ENCODE measurements around the gene ROR2.
"Not testable (repeated sequence)": the region's sequence is repeated elsewhere in the genome, so short reads cannot be mapped to it uniquely, and the experiment has no call there.

Gene ROR2

DNA sequence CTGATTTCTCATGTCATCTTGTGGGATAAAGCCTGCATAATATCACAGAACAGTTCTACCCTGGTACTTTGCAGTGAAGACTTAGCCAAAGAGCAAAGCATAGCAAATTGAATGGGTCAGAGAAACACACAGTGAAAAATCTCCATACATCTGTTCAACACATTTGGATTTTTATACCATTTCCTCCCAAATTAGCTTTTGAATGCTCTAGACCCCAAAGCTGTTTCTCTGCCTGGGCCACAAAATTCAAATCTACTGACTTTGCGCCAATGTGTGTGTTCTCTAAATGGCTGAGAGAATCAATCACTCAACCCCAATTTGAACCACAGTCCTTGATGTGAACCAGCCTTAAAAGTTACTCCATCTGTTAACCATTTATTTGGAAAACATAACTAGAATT, 289.5 kb downstream of the ROR2 start:
- no peak for DNase-seq

DNA sequence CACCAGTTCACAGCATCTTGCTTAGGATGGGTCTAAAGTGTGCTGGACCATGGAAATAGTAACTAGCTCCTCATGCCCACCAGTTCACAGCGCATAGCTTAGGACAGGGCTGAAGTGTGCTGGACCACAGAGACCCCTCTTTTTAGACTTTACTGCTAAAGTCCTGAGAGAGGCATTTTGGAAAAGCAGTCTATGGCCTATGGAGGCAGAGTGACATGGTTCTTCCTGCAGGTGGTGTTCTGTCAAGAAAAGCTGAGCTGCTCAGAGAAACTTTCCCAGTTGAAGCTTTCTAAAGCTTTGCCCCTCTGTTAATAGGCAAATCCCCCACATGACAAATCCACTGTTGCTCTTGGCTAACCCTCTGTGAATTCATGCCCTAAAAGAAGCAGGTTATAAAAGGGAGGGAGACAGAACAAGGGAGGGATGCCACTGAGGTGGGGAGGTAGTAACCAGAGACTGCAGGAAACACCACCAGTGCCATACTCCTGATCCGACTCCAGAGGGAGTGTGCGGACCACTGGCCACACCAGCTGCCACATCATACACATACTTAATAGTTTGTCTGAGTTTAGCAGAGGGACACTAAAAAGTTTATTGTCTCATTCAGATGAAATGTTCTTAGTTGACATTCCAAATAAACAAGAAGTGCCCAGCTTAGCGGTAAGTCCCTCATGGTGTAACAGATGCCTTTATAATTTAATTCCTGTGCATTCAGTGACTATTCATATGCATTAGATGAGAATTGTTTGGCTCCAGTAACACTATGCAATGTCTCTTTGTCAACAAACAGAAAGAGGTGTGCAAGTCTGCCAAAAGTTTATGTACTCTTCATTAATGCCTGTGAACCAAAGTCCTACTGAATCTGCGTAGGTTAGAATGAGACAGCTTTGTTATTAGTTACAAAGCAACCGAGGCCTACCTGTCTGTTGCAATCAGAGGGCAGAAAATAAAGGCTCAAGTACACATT, 290.2 kb downstream of the ROR2 start:
- DNase-seq, result peak; percentile 32

DNA sequence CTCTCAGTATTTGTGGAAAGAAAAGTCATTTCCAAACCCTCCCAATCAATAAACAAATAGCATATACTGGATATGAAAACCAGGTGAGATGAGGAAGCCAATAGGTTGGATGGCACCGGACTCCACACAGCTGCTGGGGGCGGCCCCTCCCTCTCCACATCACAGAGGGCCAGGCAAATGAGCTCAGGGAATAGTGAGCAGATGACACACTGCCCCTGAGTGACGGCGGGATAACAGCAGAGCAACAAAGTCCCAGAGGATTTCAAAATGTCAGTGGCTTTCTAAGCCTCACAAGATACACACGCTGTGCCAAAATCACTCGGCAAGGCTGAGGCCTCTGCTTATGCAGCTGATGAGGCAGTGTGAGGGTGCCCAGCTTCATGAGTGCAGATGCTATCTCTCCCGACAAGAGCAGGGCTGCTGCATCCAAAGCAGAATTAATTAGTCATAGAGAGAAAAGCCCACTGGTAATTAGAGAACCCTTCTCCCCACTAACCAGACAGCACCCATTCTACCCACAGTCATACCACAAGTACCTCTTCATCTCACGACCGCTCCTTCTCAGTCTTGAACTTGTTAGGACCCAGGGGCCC, 291.4 kb downstream of the ROR2 start:
- DNase-seq, result no peak

DNA sequence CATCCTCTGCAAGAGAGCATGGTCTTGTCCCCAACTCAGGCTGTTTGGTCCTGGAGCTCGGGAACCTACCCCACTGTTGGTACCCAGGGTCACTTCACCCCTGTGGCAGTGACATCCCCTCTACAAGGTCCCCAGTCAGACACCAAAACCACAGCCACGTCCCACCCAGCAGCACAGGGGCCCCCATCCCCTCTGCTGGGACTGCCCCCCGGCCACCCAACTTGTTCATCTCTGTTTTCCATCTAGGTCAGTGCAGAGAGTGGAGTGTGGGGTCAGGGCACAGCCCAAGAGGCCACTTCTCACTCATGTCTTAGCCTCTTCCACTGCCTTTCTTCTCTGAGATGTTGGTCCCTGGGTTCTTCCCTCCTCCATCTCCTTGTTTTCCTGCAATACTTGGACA, 292.5 kb downstream of the ROR2 start:
- DNase-seq, result no peak

DNA sequence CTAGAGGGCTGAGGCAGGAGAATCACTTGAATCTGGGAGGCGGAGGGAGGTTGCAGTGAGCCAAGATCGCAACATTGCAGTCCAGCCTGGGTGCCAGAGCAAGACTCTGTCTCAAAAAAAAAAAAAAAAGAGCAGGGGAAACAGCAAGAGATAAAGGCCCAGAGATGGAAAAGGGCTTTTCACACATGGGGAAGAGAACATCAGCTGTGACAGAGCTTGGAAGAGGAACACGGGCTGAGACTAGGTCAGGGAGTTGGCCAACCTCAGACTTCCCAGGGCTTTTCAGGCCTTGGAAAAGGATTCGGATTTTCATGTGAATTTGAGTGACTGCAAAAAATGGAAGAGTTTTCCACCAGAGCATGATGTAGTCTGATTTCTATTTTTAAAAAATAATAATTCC, 294.4 kb downstream of the ROR2 start:
- DNase-seq, result no peak

DNA sequence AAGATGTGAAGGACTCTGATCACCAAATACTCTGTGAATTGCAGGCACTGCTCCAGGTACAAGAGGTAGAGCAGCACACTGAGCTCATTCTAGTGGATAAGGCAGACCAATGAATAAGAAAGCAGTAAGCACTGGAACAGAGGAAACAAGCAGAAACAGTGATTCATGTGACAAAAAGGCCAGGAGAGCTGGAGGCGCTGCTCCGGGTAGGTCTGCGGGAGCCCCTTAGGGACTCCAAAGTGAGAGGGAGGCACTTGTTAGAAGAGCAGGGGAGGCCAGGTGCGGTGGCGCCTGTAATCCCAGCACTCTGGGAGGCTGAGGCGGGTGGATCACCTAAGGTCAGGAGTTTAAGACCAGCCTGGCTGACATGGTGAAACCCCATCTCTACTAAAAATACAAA, 294.8 kb downstream of the ROR2 start:
- DNase-seq, result no peak

DNA sequence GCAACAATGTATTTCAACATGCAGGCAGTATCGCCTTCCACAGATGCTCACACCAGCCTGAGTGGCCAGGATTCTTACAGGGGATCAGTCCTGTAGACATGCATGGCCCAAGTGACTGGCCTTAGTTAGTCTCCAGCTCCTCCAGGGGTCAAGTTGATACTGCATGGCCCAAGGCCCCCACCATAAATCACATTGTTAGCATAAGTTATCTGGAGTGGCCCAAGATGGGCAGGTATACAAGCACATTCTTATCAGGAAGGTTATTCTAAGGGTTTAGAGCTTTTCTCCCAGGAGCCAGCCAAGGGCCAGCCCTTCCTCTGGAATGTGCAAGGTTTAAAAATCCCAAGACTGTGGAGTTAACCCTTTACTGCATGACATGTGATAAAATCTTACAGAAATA, 295.5 kb downstream of the ROR2 start:
- DNase-seq, result no peak

DNA sequence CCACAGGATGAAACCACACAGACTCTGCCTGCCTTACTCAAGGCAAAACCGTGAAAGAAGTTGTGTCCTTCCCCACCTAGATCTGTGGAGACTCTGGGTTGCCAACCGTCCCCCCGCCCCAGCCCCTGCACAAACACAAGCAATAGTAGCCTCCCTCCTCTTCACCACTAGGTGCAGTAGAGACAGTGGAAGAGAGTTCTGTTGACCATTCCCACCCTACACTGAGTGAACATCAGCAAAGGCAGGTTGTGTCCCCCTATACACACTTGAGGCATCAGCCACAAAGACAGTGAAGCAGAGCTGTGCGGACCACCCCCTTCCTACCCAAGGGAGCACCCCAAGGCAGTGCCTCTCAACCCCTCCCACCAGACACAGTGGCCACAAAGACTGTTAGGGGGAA, 302.7 kb downstream of the ROR2 start:
- DNase-seq, result no peak

DNA sequence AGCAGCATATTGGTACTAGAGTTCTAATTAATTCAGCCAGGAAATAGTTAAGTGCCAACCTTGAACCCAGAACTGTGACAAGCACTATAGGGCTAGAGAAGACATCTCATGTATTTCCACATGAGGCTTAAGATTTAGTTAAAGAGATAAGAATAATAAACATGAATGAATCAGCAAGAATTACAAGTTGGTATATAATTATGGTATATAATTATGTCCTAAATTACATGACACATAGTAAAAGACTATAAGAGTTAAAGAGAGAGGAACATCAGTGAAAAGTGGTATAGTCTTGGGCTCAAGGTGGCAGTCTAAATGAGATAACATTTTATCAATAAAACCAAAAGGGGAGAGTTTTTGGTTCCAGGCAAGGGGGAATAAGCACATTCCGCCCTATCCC, 303.3 kb downstream of the ROR2 start:
- no peak for DNase-seq

DNA sequence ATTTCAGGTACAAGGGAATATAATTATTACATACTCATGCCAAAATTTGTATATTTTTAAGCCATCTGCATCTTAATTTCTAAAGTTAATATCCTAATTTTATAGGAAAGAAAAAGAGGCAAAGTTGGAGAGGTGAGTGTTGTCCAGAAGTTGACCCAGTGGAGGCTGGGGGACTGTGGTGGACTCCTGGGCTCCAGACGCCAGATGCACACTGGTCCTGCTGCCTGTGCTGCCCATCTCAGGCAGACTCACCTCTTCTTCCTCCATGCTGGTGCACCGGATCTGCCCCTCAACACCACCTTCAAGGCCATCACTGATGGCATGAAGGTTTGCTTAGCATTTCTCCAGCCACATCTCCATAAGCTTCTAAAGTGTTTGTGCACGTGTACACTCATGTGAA, 305.6 kb downstream of the ROR2 start:
- DNase-seq, result no peak

DNA sequence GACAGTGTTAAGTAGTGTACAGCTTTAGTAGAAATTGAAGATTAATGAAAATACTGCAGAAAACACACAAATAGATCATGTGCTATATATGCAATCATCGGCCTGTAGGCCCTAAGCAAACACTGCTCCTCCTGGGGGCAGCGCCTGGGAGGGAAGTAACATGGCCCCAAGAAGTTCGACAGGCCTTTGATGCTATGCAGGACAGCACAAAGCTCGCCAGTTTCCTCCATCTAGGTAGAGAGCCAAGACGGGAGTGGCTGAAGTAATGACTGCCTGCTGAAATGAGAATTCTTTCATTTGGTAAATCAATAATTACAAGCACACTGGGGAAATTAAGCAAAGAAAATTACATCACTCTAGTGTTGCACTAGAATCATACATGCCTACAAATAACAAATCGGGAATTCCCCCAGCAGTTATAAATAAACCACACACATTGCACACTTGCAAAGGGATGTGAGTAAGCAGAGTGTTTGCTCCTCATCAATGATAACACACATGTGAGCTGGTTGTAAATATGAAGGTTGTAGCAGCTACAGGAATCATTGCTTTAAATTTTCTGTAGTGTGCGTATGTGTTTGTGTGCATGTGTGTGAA, 306.4 kb downstream of the ROR2 start:
- no peak for DNase-seq

DNA sequence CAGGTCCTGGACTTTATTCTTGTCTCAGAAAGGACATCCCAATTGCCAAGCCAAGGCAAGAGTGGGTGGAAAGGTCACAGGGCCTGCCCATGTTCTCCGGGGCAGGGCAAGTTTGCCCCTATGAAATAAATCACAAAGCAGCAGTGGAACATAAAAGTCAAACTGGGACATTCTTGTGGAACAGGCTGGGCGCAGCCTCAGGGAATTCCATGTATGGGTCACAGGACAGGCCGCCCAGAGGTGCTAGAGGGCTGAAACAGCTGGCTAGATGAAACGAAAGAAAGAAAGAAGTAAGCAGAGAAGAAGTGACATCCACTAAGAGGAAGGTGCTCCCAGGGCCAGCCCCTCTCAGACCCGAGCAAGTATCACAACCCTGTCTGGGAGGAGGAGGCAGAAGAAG, 307.3 kb downstream of the ROR2 start:
- no peak for DNase-seq

DNA sequence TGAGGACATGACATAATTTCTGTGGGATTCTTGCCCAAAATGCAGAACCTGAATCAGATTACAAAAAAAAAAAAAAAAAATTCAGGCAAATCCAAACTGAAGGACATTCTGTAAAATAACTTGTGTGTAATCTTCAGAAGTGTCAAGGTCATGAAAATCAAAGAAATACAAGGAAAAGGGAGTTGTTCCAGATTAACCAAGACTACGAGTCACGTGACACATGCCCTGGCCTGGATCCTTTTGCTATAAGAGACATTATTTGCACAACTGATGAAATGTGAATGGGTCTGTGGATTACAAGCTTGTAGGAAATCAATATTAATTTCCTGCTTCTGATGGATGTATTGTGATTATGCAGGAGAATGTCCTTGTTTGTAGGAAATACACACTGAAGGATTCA, 309.6 kb downstream of the ROR2 start:
- DNase-seq, result no peak

DNA sequence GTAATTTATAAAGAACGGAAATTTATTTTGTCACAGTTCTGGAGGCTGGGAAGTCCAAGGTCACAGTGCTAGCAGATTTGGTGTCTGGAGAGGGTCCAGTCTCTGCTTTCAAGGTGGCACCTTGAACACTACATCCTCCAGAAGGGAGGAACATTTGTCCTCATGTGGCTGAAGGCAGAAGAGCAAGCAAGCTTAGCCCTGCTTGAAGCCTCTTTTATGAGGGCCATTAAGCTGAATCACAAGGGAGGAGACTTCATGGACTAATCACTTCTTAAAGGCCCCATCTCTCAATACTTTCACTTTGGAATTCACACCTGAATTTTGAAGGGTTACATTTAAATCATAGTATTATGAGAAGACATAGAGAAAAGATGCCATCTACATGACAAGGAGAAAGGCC, 311.0 kb downstream of the ROR2 start:
- no peak for DNase-seq

DNA sequence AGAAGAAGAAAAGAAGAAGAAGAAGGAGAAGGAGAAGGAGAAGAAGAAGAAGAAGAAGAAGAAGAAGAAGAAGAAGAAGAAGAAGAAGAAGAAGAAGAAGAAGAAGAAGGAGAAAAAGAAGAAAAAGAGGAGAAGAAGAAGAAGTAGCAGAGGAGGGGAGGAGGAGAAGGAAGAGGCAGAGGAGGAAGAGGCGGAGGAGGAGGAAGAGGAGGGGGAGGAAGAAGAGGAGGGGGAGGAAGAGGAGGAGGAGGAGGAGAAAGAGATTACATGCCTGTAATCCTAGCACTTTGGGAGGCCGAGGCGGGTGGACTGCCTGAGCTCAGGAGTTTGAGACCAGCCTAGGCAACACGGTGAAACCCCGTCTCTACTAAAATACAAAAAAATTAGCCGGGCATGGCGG, 315.2 kb downstream of the ROR2 start:
- DNase-seq, result not testable (repeated sequence)

DNA sequence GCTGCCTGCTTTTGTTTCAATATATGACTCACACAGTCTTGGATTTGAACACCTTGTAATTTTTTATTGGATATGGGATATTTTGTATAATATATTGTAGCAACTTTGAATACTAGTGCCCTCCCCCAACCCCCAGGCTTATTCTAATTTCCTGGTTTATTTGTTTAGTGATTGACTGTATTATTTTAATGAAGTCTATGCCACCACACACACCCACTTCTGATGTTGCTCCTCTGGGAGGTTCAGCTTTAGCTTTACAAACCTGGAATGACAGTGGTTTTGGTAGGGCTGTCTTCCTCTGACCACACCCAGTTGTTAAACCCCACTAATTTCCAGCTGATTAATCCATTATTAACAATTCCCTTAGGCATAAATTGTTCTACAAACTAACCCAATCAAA, 320.3 kb downstream of the ROR2 start:
- DNase-seq, result no peak

DNA sequence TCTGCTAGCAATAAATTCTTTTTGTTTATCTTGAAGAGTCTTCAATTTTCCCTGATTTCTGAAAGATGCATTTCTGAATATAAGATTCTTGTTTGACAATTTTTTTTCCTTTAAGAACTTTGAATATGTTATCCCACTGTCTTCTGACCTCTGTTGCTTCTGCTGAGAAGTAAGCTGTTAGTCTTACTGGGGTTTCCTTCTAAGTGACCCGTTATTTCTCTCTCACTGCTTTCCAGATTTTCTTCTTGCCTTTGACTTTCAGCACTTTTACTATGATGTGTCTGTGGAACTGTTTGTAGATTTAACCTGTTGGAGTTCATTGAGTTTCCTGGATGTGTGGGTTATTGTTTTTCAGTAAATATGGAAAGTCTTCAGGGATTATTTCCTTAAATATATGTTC, 321.1 kb downstream of the ROR2 start:
- DNase-seq, result no peak

DNA sequence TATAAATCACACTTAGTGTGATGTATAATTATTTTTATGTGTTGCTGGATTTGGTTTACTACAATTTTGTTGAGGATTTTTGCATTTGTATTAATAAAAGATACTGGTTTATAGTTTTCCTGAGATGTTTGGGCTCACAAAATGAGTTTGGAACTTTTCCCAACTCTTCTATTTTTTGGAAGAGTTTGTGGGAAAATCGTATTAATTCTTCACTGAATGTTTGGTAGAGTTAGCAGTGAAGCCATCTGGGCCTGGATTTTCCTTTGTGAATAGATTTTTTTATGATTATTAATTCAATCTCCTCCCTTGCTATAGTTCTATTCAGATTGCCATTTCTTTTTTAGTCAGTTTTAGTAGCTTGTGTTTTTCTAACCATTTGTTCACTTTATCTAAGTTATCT, 324.7 kb downstream of the ROR2 start:
- no peak for DNase-seq

DNA sequence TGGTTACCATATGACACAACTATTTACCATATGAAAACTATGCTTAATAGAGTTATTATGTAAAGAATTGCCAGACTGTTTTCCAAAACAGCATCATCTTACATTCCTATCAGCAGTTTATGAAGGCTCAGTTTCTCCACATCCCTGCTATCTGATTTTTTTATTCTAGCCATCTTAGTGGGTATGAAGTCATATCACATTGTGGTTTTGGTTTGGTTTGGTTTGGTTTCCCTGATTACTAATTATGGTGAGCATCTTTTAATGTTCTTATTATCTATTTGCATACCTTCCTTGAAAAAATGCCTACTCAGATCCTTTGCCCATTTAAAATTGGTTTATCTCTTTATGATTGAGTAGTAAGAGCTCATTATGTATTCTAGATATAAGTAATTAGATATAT, 327.0 kb downstream of the ROR2 start:
- DNase-seq, result no peak

DNA sequence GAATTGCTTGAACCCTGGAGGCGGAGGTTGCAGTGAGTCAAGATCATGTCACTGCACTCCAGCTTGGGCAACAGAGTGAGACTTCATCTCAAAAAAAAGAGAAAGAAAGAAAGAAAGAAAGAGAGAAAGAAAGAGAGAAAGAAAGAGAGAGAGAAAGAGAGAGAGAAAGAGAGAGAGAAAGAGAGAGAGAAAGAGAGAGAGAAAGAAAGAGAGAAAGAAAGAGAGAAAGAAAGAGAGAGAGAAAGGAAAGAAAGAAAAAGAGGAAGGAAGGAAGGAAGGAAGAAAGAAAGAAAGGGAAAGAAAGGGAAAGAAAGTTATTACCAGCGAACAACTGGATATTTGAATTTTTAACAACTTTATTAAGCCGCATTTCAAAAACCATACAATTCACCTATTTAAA, 327.9 kb downstream of the ROR2 start:
- DNase-seq, result not testable (repeated sequence)

DNA sequence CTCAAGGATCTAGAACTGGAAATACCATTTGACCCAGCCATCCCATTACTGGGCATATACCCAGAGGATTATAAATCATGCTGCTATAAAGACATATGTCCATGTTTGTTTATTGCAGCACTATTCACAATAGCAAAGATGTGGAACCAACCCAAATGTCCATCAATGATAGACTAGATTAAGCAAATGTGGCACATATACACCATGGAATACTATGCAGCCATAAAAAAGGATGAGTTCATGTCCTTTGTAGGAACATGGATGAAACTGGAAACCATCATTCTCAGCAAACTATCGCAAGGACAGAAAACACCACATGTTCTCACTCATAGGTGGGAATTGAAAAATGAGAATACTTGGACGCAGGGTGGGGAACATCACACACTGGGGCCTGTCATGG, 336.0 kb downstream of the ROR2 start:
- not testable (repeated sequence) for DNase-seq

DNA sequence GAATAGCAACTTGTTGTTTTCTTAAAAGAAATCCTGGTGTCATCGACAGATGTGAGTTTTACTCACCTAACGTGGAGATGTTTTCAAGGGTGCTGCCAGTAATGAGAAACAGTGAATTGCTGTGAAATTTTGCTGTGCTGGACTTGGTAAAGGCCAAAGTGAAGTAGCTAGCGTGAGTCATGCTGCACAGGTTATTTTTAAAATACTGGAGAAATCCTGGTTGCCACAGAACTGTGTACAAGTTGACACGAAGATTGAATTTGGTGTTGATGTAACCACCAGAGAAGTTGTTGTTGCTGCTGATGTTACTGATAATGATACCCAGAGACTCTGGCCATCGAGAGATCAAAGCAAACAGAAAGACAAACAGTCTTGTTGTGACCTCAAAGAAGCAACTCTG, 338.4 kb downstream of the ROR2 start:
- DNase-seq, result no peak

DNA sequence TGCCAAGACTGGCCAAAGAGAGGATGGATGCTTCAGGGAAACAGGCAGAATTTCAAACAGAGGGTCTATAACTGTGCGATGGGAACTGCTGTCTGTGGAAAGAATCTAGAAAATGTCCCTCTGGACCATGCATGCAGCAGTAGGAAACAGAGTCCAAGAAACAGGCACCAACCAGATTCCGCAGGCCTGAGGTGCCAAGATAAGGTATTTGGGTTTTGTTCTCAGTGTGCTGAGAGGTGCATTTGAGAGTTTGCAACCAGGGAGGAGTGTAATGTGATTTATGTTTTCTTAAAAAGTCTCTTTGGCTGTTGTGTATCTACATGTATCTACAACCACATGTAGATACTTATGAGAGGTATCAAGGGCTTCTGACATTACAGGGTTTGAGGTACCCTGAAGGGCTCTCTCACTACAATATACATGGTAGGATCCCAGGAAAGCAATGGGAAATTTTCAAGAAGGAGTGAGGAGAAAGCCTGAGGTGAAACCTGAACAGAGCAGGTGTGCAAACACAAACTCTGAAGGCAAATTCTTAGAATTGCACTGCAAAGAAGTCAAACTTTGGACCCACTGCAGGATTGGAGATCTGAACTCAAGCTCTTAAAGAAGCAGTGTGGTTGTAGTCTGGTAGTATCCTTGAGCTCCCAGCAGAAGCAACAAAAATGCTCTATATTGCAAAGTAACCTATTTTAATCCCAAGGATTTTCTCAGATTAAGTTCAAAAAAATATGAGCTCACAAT, 343.6 kb downstream of the ROR2 start:
- DNase-seq, result no peak
